GM19463 (cell line): ENCODE results near the gene INMT.

Experiments used
- ATAC-seq: cut with Tn5 transposase; IDR thresholded peaks from one replicate; pipeline ENCODE4 v1.9.1; 2021; ENCODE audit warnings: mild to moderate bottlenecking, moderate library complexity; ENCODE audit not compliant: unreplicated experiment

Gene INMT

GRCh38 chr7:30779574-30779973 lies 27.6 kb downstream of the INMT start:
- ATAC-seq: no peak

GRCh38 chr7:30780941-30781340 lies 29.0 kb downstream of the INMT start:
- no peak for ATAC-seq

GRCh38 chr7:30782690-30783089 lies 30.8 kb downstream of the INMT start:
- ATAC-seq: no peak

- ATAC-seq: no peak
Observed at GRCh38 chr7:30785786-30786185, 33.9 kb downstream of the INMT start.

- no peak for ATAC-seq
Observed at GRCh38 chr7:30787486-30787885, 35.6 kb downstream of the INMT start.

- no peak for ATAC-seq
Observed at GRCh38 chr7:30788640-30789333, 36.9 kb downstream of the INMT start.

GRCh38 chr7:30789334-30789711 lies 37.4 kb downstream of the INMT start:
- ATAC-seq: no peak

GRCh38 chr7:30790356-30790755 lies 38.4 kb downstream of the INMT start:
- no peak for ATAC-seq

- ATAC-seq: no peak
Observed at GRCh38 chr7:30791114-30791513, 39.2 kb downstream of the INMT start.

GRCh38 chr7:30795161-30795948 lies 43.4 kb downstream of the INMT start:
- no peak for ATAC-seq

- no peak for ATAC-seq
Observed at GRCh38 chr7:30796105-30796869, 44.4 kb downstream of the INMT start.

GRCh38 chr7:30797176-30798040 lies 45.5 kb downstream of the INMT start:
- ATAC-seq: no peak

- ATAC-seq: peak; percentile 79
Observed at GRCh38 chr7:30799206-30799975, 47.5 kb downstream of the INMT start.

GRCh38 chr7:30799976-30800661 lies 48.2 kb downstream of the INMT start:
- ATAC-seq: no peak

- ATAC-seq: peak; percentile 28
Observed at GRCh38 chr7:30800785-30801252, 48.9 kb downstream of the INMT start.

GRCh38 chr7:30802812-30803211 lies 50.9 kb downstream of the INMT start:
- ATAC-seq: no peak

- no peak for ATAC-seq
Observed at GRCh38 chr7:30804078-30804661, 52.2 kb downstream of the INMT start.

GRCh38 chr7:30805081-30805691 lies 53.3 kb downstream of the INMT start:
- ATAC-seq: no peak
